HG03575 (cell line): ENCODE measurements around the gene ZCWPW1.
"Not testable (repeated sequence)": the region's sequence is repeated elsewhere in the genome, so short reads cannot be mapped to it uniquely, and the experiment has no call there.

ENCODE experiments used
- ATAC-seq: cut with Tn5 transposase; IDR thresholded peaks from one replicate; pipeline ENCODE4 v1.9.1; 2021; ENCODE audit not compliant: unreplicated experiment, insufficient number of reproducible peaks, low FRiP score; ENCODE audit errors: extremely low read depth

Gene ZCWPW1

DNA sequence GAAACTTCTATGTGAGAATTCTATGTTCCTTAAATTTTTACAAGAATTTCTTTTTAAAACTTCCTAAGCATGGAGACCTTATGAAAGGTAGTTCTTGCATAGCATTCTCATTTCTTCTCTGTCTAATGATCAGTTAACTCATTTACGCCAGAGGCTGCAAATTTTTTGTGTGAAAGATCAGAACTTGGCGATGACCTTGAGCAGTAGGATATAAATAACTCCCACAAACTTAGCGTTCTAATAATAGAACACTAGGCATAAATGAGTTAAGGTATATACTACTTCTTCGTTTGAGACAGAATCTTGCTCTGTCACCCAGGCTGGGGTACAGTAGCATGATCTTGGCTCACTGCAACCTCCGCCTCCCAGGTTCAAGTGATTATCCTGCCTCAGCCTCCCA lies 41.6 kb downstream of the ZCWPW1 start:
- no peak for ATAC-seq

DNA sequence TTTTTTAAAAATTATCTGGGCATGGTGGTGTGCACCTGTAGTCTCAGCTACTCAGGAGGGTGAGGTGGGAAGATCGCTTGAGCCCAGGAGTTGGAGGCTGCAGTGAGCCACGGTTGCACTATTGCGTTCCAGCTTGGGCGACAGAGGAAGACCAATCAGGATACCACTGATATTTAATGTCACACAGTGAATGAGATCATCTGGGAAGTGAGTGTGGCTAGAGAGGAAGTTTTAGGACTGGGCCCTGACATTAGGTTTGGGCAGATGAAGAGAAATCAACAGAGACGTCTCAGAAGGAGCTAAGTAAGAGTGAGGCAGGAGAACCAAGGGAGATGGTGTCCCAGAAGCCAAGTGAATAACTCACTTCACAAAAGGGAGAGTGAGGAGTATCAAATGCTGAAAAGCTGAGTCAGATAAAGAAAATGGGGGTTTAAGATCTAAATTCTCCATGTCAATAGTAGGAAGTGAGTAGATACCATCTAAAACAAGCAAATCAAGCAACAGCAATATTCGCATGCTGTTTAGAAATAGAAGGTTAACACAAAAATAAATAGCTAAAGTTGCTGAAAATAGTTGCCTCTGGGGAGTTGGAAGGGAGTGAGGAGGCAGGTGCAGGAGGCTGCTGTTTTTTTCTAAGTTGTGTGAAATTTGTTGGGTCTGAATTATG lies 43.7 kb downstream of the ZCWPW1 start:
- no peak for ATAC-seq

DNA sequence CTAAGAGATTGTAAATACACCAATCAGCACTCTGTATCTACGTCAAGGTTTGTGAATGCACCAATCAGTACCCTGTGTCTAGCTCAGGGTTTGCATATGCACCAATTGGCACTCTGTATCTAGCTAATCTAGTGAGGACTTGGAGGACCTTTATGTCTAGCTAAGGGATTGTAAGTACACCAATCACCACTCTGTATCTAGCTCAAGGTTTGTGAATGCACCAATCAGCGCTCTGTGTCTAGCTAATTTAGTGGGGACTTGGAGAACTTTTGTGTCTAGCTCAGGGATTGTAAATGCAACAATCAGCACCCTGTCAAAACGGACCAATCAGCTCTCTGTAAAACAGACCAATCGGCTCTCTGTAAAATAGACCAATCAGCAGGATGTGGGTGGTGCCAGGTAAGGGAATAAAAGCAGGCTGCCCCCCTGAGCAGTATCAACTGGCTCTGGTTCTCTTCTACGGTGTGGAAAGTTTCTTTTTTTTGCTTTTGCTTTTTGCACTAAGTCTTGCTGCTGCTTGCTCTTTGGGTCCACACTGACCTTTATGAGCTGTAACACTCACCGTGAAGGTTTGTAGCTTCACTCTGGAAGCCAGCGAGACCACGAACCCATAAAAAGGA lies 46.2 kb downstream of the ZCWPW1 start:
- not testable (repeated sequence) for ATAC-seq

DNA sequence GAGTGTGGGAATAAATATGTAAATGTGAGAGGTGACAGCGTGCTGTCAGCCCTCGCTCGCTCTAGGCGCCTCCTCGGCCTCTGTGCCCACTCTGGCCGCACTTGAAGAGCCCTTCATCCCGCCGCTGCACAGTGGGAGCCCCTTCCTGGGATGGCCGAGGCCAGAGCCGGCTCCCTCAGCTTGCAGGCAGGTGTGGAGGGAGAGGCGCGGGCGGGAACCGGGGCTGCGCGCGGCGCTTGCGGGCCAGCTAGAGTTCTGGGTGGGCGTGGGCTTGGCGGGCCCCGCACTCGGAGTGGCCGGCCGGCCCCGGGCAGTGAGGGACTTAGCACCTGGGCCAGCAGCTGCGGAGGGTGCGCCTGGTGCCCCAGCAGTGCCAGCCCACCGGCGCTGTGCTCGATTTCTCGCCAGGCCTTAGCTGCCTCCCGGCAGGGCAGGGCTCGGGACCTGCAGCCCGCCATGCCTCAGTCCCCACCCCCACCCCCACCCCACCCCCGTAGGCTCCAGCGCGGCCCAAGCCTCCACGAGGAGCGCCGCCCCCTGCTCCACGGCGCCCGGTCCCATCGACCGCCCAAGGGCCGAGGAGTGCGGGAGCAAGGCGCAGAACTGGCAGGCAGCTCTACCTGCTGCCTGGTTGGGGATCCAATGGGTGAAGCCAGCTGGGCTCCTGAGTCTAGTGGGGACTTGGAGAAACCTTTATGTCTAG lies 46.8 kb downstream of the ZCWPW1 start:
- ATAC-seq = not testable (repeated sequence)

GRCh38 chr7:100380196-100380595 lies 48.3 kb downstream of the ZCWPW1 start:
- no peak for ATAC-seq

DNA sequence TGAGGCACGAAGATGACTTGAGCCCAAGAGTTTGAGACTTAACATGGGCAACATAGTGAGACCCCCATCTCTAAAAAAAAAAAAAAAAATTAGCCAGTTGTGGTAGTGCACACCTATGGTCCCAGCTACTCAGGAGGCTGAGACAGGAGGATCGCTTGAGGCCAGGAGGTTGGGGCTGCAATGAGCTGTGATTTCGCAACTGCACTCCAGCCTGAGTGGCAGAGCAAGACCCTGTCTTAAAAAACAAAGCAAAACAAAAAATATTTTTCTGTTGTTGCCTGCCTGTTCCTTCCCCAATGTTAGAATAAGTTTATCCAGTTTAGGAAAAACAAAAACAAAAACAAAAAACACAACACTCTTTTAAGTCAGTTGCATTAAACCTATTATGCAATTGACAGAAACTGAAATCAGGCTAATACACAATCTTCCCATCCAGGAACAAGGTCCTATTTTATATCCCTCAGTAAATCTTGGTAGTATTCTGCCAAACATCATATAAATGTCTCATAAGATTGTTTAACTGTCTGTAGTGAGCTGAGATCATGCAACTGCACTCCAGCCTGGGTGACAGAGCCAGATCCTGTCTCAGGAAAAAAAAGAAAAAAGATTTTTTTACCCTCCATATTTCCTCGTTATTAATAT lies 50.3 kb downstream of the ZCWPW1 start:
- ATAC-seq = no peak

GRCh38 chr7:100376066-100376465 lies 52.4 kb downstream of the ZCWPW1 start:
- no peak for ATAC-seq

- no peak for ATAC-seq
Observed at GRCh38 chr7:100374601-100375000, 53.9 kb downstream of the ZCWPW1 start.

DNA sequence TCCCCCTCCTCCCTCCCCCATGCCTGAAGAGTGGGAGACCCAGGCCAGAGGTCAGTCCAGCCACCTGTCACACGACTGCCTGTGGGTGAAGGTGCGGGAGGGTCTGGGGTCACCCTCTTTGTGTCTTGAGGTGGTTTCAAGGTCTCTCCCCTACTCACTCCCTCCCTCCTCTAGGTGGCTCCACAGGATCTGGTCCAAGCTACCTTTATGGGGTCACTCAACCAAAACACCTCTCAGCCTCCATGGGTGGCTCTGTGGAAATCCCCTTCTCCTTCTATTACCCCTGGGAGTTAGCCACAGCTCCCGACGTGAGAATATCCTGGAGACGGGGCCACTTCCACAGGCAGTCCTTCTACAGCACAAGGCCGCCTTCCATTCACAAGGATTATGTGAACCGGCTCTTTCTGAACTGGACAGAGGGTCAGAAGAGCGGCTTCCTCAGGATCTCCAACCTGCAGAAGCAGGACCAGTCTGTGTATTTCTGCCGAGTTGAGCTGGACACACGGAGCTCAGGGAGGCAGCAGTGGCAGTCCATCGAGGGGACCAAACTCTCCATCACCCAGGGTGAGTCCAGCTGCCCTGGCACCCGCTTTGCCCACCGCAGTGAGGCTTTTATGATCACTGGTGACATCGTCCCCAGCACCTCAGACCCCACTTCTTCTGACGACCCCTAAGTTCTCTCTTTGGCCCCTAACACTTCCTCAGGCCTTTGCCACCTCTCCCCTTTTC lies 54.5 kb downstream of the ZCWPW1 start:
- ATAC-seq = not testable (repeated sequence)

DNA sequence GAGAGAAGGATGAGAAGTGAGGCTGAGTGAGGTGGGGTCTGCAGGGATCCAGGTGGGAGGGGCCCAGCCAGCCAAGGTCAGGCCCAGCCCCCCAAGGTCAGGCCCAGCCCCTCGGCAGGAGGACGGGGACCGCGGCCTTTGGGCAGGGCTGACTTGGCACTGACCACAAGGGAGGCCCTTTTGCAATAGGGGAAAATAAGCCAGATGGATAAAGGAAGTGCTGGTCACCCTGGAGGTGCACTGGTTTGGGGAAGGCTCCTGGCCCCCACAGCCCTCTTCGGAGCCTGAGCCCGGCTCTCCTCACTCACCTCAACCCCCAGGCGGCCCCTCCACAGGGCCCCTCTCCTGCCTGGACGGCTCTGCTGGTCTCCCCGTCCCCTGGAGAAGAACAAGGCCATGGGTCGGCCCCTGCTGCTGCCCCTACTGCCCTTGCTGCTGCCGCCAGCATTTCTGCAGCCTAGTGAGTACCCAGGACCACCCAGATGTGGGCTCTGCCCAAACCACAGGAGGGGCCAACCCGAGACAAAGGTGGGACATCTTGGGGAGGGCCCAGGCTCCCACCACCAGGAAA lies 55.2 kb downstream of the ZCWPW1 start, which contains the start of gene PILRA:
Gene PILRA (plus strand): TSS at position 227 of the 571 bp plus-strand sequence. CDS start 170 bp downstream, at position 397.
- no peak for ATAC-seq

GRCh38 chr7:100372694-100373093 lies 55.8 kb downstream of the ZCWPW1 start:
- no peak for ATAC-seq

DNA sequence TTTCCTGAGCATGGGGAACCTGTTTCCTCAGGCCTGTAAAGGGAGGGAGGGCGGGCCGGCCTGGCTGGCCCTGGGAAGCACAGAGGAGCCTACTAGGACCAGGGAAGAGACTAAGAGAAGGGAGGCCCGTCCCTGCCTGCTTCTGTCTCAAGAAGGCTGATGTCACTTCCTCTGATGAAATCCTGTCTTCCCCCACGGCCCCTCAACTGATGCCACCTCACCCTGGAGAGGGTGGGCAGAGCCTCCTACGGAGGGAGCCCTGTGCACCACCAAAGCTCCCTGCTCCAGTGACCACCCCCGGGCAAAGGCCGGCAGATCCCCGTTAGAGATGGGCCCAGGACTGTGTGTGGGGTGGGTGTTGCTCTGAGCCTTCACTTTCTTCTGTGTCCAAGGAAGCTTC lies 56.2 kb downstream of the ZCWPW1 start:
- ATAC-seq = no peak

DNA sequence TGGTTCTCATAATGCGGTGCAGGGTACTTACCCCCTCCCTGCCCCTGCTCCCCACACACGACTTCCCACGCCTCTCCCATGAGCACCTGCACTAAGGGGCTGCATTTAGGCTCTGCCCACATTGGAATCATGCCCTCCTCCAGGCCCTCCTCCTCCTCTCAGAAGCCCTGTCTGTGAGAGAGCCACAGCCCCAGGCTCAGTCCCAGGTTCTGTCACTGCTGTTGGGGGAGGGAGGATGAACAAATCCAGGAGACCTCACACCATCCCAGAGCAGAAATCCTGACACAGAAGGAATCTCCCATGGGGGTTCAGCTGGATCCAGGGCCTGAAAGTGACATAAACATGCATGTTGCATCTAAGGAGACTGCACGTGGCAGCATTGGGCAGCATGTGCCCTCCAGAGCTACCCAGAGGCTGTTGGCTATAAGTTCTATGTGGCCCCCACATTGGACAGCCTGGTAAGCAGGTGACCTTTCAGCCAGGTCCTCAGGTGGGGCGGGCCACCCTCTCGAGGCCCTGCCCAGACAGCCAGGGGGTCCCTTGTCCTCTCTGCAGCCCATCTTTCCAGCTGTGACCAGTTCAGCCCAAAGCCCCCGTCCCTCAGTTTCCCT lies 56.8 kb downstream of the ZCWPW1 start:
- ATAC-seq = no peak

DNA sequence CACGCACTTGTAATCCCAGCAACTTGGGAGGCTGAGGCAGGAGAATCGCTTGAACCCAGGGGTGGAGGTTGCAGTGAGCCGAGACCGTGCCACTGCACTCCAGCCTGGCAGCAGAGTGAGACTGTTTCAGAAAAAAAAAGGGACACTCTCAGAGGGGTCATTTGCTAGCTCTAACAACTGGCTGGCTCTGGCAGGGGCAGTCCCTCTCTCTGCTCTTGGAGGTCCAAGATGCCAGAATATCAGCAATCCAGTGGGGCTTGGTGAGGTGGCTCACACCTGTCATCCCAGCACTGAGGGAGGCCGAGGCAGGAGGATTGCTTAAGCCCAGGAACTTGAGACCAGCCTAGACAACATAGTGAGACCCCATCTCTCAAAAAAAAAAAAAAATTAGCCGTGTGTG lies 57.8 kb downstream of the ZCWPW1 start:
- no peak for ATAC-seq

DNA sequence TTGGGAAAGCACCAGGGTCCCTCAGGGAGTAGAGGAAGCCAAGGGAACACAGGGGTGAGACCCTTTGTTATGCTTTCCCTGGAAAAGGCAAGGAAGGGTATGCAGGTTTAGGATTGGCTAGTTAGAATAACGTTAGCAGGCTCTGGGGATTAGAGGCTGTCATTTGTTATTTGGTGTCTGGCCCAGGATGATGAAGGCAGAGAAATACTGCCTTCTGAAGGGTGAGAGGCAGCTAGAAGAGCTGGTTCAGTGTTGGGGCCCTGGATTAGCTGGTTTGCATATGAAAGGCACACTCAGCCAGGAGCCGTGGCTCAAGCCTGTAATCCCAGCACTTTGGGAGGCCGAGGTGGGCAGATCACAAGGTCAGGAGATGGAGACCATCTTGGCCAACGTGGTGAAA lies 58.2 kb downstream of the ZCWPW1 start:
- no peak for ATAC-seq

DNA sequence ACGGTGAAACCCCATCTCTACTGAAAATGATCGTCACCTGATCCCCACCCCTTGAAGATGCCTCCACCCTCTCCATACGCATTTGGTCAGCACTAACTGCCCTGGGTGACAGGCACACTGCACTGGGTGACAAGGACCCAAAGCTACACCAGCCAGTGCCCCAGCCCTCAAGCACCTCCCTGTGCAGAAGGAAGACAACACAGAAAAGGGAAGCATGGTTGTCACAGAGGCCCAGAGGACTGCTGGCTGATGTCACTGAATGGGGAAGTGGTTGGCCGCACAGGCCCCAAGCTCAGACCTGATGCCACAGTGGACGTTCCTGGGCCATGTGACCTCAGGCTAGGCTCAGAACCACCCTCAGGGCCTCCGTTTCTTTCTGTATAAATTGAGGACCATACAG lies 59.4 kb downstream of the ZCWPW1 start:
- peak; percentile 32 for ATAC-seq

DNA sequence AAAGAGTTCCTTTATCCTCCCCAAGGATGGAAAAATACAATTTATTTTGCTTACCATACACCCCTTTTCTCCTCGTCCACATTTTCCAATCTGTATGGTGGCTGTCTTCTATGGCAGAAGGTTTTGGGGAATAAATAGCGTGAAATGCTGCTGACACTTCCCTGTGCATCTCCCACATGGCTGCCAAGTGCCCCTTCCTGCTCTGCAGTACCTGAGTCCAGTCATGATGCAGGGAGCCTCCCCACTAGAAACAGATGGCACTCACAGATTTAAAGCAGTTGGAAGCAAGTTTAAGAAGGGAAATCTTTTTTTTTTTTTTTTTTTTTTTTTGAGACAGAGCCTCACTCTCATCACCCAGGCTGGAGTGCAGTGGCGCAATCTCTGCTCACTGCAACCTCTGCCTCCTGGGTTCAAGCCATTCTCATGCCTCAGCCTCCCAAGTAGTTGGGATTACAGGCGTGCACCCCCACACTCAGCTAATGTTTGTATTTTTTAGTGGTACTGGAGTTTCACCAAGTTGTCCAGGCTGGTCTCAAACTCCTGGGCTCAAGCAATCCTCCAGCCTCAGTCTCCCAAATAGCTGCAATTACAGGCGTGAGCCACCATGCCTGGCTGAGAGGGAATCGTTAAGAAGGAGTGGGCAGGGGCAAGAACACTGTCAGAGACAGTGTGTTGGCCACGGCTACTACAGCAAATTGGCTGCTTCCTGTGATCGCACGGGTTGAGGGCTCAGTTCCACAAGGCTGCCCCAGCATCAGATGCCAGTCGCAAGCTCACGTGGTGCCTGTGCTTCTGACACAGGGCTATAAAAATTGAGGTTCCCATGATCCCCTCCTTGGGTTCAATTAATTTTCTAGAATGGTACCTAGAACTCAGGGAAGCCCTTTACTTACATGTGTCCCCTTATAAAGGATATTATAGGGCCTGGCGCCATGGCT lies 60.6 kb downstream of the ZCWPW1 start:
- no peak for ATAC-seq
